Femur (tissue), 1 donor: ENCODE data around the gene SNAP47.

Experiments used
- DNase-seq: peaks from one replicate; pipeline ENCODE4 v3.0.0-alpha.2; 2017

SNAP47 gene

DNA sequence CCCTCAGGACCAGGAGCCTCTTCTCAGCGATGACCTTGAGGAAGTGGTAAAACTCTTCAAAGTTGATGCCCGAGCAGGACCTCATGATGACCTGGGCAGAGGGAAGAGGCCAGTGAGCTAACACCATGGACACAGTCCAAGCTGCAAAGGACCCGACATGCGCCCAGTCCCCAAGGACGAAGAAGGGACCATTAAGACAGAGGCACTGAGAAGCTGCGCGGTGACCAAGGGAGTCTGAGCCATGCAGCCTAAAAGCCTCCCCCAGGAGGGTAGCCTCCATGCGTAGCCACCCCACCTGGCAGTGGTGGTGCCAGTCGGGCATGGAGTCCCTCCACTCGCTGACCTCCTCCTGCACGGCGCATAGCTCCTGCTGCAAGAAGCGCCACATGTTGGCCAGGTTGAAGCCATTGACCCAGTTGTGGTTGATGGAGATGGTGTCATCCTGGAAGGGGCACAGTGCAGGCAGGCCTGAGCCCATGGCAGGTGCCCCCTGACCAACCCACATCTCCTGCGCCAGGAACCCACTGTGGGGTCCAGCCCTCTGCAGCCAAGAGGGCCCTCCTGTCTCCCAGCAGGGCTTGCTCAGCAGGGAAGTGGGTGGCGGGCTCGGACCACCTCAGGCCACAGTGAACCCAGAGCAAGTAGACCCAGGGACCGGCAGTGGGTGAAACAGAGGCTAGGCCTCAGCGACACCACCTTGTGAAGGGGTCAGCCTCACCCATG lies 2.5 kb upstream of the SNAP47 start:
- no peak for DNase-seq

DNA sequence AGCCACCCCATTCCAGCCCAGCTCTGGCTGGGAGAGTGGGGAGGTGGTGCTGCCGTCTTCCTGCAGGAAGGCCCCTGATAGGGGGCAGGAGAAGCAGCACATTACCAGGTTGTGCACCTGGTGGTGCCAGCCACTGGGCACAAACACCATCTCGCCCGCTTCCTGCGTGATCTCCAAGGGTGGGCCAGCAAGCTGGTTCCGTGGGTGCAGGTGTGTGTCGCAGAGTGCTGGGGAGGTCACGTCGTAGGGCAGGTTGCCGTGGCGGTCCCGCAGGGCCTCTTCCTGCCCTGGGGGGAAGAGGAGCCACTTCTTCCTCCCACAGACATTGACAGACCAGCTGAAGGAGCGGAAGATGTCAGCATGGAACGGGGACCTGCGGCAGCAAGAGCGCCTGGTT lies 1.9 kb upstream of the SNAP47 start:
- no peak for DNase-seq

DNA sequence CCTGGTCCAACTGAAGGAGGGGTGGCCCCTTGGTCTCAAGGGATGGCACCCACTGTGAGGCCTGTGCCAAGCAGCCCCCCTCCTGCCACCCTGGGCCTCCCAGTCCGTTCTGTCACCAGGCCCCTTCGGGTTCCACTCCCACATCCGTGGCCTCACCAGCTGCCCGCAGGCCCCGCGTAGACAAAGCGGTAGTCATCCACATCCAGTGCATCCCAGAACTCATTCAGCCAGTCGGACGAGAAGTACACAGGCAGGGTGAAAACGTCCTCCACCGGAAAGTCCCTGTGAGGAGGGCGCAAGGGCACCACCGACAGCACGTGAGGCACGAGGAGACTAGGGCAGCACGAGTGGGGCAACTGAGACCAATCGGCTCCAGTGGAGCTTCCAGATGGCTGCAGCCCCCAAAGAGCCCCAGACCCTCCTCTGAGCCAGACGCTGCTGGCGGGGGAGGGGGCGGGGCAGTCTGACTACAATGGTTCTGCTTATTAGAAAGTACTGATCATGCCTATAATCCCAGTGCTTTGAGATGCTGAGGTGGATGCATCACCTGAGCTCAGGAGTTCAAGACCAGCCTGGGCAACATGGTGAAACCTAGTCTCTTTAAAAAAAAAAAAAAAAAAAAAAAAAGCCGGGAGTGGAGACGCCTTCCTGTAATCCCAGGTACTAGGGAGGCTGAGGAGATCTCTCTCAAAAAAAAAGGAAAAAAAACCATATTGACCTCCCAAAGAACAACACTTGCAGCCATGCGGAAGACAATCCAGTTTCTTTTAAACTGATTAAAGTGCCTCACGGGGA lies 1.3 kb upstream of the SNAP47 start:
- no peak for DNase-seq

DNA sequence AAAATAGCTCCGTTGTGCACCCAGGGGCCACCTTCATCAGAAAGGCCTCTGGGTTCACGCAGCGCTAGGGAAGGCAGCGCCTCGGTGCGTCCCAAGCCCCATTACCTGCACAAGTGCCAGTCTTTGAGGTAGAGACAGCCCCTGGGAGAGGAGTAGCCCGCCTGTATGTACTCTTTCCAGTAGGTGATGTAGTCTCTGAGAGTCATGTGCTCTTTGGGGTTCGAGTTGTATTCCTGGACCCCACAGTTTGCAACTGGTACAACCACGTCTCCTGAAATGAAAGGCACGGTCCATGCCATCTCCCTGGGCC lies 734 bp upstream of the SNAP47 start:
- no peak for DNase-seq

DNA sequence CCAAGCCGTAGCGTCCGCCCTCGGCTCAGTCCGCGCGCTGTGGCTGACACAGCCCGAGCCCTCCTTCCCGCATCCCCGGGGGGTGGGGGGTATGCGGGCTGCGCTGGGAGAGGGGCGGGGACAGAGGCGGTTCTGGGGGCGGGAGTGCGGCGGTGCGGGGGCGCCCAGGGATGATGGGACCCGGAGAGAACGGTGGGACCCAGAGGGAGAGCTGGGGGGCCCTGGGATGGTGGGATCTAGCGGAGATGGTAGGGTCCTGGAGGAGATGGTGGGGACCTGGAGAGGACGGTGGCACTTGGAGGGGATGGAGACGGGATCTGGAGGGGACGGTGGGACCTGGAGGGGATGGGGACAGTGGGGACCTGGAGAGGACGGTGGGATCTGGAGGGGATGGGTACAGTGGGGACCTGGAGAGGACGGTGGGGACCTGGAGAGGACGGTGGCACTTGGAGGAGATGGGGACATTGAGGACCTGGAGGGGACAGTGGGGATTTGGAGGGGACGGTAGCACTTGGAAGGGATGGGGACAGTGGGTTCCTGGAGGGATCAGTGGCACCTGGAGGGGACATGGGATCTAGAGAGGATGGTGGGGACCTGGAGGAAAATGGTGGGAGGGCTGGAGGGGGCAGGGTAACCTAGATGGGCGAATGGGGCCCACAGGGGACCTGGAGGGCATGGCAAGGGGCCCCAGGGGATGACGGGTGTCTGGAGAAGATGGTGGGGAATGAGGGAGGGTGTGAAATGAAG lies 477 bp downstream of the SNAP47 start:
- DNase-seq = no peak

DNA sequence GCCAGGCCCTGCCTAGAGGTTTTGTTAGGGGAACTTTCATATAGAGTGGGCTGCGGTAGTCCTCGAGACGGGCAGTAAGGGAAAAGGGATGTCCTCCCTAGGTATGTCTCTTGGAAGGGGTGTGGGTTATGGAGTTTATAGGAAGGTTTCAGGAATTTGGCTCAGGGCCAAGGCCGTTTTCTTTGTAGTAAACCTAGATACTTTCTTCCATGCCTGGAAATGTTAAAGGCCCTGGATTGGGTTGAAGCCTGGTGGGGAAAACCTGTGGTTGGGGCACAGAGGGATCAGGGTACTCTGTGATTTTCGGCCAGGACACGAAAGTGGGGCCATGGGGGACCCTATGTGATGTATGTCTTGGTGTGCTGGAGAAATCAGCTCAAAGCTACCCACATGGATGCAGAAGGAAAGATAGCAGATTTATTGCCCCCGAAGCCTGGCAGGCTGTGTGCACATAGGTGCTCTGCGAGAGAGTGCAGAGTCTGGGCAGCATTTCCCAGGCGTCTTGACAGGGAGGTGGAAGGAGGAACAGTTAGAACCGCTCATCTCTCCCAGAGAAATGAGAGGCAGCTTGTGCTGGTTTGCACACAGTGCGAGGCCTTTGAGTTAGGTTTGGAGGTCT lies 1.7 kb downstream of the SNAP47 start:
- DNase-seq = no peak

DNA sequence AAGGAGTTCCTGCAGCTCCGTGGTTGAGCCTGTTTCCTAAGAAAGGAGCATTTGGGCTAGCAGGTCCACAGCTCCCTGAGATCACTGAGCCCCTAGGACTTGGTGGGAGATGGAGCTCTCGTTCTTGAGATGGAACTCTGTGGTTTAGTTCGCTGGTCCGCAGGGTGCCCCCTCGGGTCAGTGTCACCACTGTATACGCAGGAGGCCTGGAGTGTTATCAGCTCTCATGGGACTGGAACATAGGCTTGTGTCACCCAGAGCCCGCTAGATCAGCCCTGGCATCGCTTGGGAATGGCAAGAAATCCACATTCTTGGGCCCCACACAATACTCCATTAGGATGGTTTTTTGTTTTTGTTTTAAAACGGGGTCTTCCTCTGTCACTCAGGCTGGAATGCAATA lies 3.6 kb downstream of the SNAP47 start:
- DNase-seq = no peak

DNA sequence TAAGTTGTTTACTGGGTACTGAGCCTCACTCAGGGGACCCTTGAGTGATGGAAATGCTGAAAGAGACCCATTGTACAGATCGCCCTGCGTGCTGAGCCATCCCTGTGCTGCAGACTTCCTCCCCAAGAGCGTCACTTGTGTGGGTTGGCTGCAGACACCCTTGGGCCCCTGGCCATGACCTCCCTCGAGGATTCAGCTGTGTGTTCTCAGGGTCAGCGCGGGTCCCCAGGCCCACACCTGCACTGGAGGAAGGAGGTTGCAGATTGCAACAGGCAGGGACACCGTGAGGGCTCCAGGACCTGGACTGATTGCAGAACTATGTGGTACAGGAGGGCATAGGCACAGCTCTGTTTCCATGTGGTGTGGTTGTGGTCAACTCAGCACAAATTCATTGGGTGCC lies 4.4 kb downstream of the SNAP47 start:
- DNase-seq = no peak

DNA sequence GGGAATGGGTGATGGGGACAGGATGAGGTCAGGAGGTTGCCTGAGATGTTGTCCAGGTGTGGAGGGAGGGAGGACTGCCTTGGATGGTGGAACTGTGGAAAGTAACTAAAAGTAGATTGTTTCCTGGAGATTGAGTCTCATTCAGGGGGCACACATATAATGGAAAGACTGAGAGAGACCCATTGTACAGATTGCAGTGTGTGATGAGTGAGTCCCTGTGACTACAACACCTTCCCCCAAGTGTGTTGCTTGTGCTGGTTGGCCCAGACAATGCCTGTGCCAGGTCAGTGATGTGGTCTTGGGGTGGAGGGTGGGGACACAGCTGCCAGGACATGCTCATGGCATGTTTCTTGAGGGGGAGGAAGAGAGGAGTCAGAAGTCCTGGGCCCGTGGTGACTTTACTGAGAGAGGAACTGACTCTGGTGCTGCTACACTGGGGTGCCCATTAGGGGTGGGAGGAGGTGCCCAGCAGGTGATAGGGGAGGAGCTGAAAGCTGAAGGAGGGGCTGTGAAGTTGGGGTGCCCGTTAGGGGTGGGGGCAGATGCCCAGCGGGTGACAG lies 5.2 kb downstream of the SNAP47 start:
- no peak for DNase-seq

DNA sequence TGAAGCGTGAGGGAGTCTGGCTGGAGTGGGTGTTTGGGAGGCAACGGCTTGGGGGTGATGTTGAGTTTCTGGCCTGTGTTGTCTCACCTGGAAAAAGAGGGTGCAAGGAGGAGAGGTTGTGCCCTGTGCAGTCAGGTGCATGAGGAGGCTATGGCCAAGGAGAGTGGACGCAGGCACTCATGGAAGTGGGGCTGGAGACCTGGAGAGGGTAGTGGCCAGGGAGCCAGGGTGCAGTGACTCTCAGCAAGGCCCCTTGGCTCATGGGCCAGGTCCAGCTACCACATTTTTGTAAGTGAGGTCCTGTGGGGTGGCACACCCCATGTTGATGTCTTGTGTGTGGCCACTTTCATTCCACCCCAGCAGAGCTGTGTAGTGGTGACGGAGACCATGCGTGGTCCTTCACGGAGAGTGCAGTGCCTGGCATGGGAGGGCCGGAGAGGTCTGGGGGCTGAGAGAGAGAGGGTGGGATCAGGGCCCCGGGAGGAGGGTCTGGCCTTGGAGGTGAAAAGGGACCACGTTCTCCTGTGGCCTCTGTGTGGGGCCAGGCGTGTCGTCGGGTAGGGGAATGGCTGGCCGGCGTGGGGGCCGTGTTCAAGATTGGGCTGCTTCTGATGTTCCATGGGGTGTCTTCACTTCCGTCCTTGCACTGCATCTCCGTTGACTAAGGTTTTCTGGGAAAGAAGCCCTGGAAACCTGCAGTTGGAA lies 6.1 kb downstream of the SNAP47 start:
- DNase-seq = no peak

DNA sequence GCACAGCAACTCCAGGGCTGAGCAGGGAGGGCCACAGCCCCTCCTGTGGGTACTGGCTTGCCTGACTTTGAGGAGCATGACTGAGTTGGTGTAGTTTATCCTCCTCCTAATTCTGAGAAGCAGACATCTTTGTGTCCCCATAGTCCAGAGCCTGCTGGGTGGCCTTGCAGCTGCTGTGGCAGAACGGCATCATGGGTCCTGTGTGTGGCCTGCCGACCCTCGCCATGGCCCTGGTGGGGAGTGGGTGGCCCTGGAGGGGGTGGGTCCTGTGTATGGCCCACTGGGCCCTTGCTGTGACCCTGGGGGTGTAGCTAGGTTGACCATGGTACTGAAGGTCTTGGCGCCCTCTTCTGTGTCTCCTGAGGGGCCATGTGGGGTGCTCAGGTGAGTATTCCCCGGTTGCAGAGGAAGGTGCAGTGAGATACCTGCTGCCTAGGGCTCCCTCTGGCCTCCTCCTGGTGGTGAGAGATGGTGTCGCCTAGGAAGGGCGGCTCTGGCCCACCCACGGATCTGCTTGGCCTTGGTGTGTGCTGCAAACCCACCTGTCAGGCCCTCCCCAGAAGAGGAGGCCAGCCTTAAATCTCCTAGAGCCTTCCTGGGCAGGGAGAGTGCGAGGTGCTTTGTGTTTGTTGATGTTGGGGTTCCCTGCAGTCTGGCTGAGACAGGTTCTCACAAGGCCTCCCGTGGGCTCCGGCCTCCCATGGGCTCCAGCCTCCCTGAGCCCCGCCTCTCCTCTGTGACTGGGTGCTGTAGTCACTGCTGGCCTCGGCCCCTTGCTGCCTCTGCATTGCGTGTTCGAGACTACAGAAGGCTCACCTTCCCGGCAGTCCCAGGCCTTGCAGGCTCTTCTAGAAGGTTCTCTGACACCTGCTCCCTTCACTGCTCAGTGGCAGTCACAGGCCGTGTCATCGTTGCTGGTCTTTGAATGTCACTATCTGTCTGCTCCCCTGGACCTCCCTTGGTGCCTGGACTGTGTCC lies 7.8 kb downstream of the SNAP47 start:
- no peak for DNase-seq

DNA sequence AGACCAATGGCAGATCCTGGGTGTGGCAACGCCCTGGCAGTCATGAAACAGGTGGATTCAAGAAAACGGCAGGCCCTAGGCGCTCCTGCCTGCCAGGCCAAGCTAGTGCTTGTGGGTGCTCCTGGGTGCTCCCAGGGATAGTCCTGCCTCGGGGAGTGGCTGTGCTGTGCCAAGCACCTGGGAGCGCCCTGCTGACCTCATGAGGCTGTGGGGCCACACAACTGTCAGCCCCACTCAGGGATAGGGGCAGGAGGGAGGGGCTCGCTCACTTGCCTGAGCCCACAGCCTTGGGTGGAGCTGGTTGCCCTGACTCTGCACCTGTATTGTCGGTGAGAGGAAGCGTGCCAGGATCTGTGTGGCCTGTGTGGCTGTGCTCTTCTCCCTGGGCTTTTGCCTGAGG lies 9.4 kb downstream of the SNAP47 start:
- no peak for DNase-seq

DNA sequence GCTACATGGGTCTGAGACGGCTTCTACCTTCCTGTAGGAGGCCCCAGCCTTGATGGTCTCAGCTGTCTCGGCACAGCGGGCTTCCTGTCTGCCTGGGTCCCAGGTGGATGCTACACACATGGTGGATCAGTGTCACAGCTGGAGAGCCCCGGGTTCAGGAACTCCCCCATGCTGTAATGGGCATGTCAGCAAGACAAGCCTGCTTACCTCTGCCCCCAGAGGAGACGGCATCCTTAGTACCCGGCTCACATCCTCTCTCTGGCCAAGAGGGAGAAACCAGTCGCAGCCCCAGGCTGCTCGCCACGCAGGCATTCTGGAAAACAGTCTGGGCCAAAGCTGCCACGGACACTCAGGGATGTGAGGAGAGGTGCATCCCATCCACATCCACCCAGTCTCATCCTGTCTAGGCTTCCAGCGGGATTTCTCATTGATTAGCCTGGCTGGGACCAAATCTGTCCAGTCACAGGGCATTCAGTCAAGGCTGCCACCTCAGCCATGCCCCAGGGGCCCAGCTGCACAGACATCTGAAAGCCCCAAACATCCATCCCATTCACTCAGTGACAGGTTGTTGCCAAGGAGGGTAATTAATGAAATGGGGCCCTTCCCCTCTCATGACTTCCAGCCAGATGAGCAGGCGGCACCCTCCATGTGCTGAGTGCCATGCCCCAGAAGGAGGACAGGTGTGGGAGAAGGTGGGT lies 10.5 kb downstream of the SNAP47 start:
- no peak for DNase-seq

DNA sequence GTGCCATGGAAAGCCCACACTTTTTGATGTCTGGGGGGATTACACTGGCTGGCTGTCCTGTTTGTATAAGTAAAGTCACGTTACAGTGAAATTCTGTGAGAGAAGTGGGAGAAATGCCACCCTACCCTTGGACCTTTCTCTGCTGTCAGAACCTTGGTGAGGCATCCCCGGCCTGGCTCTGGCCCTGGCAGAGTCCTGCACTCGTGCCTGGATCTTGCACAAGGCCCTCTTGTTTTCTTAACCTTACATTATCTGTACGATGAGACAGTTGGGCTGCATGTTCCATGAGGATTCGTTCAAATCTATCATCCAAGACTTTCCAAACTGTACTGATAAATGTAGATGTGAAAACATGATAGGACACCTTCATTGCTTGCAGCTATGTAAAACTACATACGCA lies 11.4 kb downstream of the SNAP47 start:
- DNase-seq = no peak

DNA sequence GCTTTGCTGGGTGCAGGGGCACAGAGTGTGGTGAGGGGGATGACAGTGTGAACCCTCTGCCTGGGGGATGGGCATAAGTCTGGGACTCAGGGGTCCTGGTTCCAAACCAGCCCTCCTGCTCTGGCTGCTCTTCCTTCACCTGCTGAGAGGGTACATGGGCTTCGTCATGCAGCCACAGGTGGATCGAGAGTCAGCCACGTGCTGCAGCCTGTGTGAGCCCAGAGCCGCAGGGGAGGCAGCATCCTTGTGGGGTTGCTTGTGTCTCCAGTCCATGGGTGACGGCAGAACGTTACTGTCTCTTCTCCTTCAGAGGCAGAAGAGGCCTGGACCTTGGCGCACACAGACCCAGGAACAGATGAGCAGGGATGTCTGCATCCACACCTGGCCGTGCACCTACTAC lies 12.1 kb downstream of the SNAP47 start:
- DNase-seq = no peak

DNA sequence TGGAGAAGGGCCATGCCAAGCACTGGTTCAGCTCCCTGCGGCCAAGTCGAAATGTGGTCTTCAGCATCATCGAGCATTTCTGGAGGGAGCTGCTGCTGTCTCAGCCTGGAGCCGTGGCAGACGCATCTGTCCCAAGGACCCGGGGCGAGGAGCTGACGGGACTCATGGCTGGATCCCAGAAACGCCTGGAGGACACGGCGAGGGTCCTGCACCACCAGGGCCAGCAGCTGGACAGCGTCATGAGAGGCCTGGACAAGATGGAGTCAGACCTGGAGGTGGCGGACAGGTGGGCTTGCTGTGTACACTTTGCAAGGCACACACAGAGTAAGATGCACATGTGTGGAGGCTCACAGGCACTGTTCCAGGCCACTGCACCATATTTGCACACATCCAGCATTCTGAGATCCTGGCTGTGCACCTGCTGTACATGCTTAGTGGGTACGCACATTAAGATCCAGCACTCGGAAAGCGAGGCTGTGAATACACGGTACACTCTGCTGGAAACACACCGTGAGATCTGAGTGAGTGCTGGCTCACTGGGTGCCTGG lies 12.8 kb downstream of the SNAP47 start:
- no peak for DNase-seq

DNA sequence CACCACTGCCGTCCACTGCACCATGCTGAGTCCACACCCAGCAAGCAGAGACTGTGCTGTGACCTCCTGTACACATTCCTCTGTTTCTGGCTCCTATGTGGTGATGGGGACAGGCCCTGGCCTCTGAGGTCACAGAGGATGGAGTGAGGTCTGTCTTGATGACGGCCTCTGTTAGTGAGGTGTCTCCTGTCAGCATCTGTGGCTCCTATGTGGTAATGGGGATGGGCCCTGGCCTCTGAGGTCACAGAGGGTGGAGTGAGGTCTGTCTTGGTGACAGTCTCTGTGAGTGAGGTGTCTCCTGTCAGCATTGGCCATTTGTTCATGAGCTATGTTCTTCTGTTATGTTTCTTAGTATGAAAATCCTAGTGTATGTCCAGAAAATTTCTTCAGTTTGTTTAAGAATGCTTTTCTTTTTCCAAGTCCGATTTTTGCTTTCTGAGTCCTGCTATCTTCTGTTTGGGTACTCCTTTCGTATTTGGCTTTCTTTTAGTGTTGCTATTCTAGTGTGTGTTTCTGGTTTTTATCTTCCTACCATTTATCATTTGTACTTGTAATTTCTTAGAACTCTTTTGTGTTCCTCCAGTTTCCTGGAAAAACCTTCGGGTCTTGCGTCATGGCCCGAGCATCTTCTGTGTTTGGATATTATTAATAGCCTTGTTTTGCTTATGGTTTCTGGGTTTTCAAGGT lies 13.4 kb downstream of the SNAP47 start:
- DNase-seq = no peak

DNA sequence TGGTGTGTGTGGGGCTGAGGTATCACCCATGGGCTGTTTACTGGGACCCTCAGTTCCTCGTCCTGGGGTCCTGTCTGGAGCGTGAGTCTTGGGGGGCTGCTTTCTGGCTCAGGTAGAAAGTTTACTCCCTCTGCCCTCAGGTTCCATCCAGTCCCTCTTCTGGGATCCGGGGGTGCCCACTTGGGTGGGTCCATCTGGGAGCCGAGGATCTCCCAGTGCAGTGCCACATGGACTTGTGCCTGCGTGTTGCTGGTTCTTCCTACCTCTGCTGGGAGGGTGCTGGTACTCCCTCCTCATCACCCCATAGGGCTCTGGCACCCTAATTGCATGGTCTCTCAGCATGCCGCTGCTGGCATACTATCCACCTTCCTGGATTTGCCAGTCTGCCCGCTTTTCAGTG lies 14.0 kb downstream of the SNAP47 start:
- DNase-seq = no peak

DNA sequence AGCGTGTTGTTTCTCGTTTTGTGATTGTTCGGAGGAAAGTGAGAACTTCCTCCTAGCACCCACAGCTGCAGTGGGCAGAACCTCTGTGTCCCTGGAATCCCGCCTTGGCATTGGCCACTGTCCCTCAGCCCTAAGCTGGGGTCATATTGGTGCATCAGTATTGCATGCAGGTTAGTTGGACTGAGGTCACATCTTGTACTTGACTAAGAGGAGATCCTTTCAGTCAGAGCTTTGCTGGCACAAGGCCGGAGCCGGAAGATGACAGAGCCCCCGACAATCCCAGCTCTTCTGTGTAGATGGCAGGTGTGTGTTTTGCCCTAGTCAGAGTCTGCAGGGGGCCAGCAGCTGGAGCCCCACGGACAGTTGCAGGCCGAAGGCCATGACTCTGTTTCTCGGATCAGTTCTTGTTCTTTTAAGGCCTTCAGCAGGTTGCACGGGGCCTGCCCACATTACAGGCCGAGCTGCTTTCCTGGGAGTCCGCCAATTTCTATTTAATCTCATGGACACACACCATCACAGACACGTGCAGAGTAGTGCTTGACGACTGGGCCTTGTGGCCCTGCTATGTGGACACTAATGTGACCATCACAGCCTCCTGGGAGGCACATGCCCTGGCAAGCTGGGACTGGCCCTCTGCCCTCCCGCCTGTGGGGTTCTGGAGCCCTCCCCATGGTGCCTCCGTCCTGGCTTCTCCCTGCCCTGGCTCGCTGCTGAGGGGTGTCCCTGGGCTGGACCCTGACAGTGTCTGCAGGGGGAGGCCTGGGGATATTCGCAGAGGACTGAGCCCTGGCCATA lies 14.9 kb downstream of the SNAP47 start:
- no peak for DNase-seq
